H1 (cell line): ENCODE data around the gene CAMK2G. TPM values are rescaled to one million over a fixed set of nuclear protein-coding genes. Genes with fewer than 3 reads are reported as not detected.
A peak's percentile ranks its signal among the peaks of the same experiment; 100 is the strongest.

ENCODE experiments used
- CTCF ChIA-PET: fragments of 300-600 bp; sonication (Branson Sonifier 250); formaldehyde crosslinking; loops from one replicate; lab custom pipeline; 2021; ENCODE audit not compliant: partially characterized antibody; lab: Charles Lee
- POLR2A ChIA-PET: fragments of 300-600 bp; sonication (Branson Sonifier 250); formaldehyde crosslinking; loops from one replicate; lab custom pipeline; 2021; ENCODE audit warnings: inconsistent platforms; ENCODE audit not compliant: partially characterized antibody; lab: Charles Lee
- DNase-seq, 2 experiments: peaks; one replicate each; pipeline versions ENCODE4 v3.0.0 to v3.0.0-alpha.2; 2010 to 2022; ENCODE audit warnings: low spot score in 2 of 2, low read depth in 1 of 2, mixed read lengths in 1 of 2
- FAIRE-seq: peaks from 2 replicates; lab custom pipeline; 2011; peaks lifted over from hg19 to GRCh38; lab: Jason Lieb, UNC
- H2AFZ ChIP-seq: 2 replicates; pipeline ENCODE4 v1.8.1; 2012; ENCODE audit warnings: low read length, inconsistent platforms
- H2AK5ac ChIP-seq: 2 replicates; pipeline ENCODE4 v1.6.1; 2013; ENCODE audit warnings: low read depth, low read length
- H2BK120ac ChIP-seq: replicated peaks from 2 replicates; pipeline ENCODE3; 2013; ENCODE audit warnings: low read depth, low read length, inconsistent platforms
- H2BK12ac ChIP-seq: 2 replicates; pipeline ENCODE4 v1.6.1; 2013; ENCODE audit warnings: low read depth, low read length
- H2BK15ac ChIP-seq: 2 replicates; pipeline ENCODE4 v1.6.1; 2013; ENCODE audit warnings: low read length
- H2BK20ac ChIP-seq: 2 replicates; pipeline ENCODE4 v1.6.1; 2013; ENCODE audit warnings: low read length
- H2BK5ac ChIP-seq: 2 replicates; pipeline ENCODE4 v1.6.1; 2013; ENCODE audit warnings: low read depth, low read length
- H3K14ac ChIP-seq: 2 replicates; pipeline ENCODE4 v1.6.1; 2013; ENCODE audit warnings: inconsistent platforms; ENCODE audit not compliant: insufficient read length
- H3K18ac ChIP-seq: 2 replicates; pipeline ENCODE4 v1.6.1; 2013; ENCODE audit warnings: low read length; ENCODE audit errors: extremely low read depth
- H3K23ac ChIP-seq: 2 replicates; pipeline ENCODE4 v1.6.1; 2013; ENCODE audit warnings: inconsistent platforms; ENCODE audit not compliant: insufficient read length
- H3K23me2 ChIP-seq: 2 replicates; pipeline ENCODE4 v1.6.1; 2013; ENCODE audit warnings: low read depth, low read length
- H3K27ac ChIP-seq: 2 replicates; pipeline ENCODE4 v1.6.1; 2011; ENCODE audit warnings: low read depth, low read length, inconsistent platforms
- H3K27me3 ChIP-seq, 4 experiments: replicated peaks in 1 of 4; 1 replicate in 1 of 4; 2 replicates in 3 of 4; pipeline versions ENCODE4 v1.6.1 to v1.8.1; 2011 to 2013; ENCODE audit warnings: low read length in 3 of 4, mild to moderate bottlenecking in 3 of 4, inconsistent platforms in 2 of 4, mixed read lengths in 2 of 4, moderate library complexity in 1 of 4; ENCODE audit not compliant: control insufficient read depth in 3 of 4, insufficient read depth in 3 of 4; ENCODE audit errors: extremely low read depth in 1 of 4
- H3K36me3 ChIP-seq, 4 experiments: 2 replicates each; pipeline versions ENCODE4 v1.6.1 to v1.8.1; 2011 to 2013; ENCODE audit warnings: mild to moderate bottlenecking in 4 of 4, low read length in 3 of 4, moderate library complexity in 2 of 4, control low read depth in 1 of 4, inconsistent platforms in 1 of 4; ENCODE audit not compliant: insufficient read depth in 4 of 4, control insufficient read depth in 2 of 4
- H3K4ac ChIP-seq: replicated peaks from 2 replicates; pipeline ENCODE3; 2013; ENCODE audit warnings: low read length, low read depth, mixed read lengths, inconsistent platforms; ENCODE audit not compliant: insufficient read length
- H3K4me1 ChIP-seq, 4 experiments: replicated peaks in 1 of 4; 1 replicate in 1 of 4; 2 replicates in 3 of 4; pipeline versions ENCODE4 v1.6.1 to v1.8.1; 2011 to 2013; ENCODE audit warnings: low read length in 3 of 4, inconsistent platforms in 2 of 4, mixed read lengths in 1 of 4; ENCODE audit not compliant: insufficient read depth in 4 of 4, control insufficient read depth in 3 of 4
- H3K4me2 ChIP-seq, 2 experiments: 2 replicates each; pipeline versions ENCODE4 v1.6.1 to v1.8.1; 2011 to 2013; ENCODE audit warnings: low read depth in 2 of 2, low read length in 2 of 2, control low read depth in 1 of 2, inconsistent platforms in 1 of 2, mild to moderate bottlenecking in 1 of 2; ENCODE audit not compliant: insufficient read depth in 1 of 2
- H3K4me3 ChIP-seq, 4 experiments: fragments of 200-600, 300-600 bp in 1 of 4; sonication (generic), shearing (Covaris generic), sonication (Bioruptor Twin) in 1 of 4; 2 replicates each; pipeline versions ENCODE4 v1.5.1 to v1.8.1; 2011 to 2016; ENCODE audit warnings: low read length in 4 of 4, low read depth in 3 of 4, control low read depth in 2 of 4, inconsistent platforms in 2 of 4, mild to moderate bottlenecking in 2 of 4, mixed read lengths in 1 of 4, moderate library complexity in 1 of 4; ENCODE audit not compliant: insufficient read depth in 2 of 4; ENCODE audit errors: extremely low read depth in 1 of 4
- H3K56ac ChIP-seq: replicated peaks from 2 replicates; pipeline ENCODE3; 2013; ENCODE audit warnings: low read depth, mild to moderate bottlenecking, mixed read lengths, low read length, inconsistent platforms; ENCODE audit not compliant: insufficient read length
- H3K79me1 ChIP-seq: 2 replicates; pipeline ENCODE4 v1.6.1; 2013; ENCODE audit warnings: low read depth, low read length, control low read depth
- H3K79me2 ChIP-seq, 2 experiments: 2 replicates each; pipeline versions ENCODE4 v1.6.1 to v1.8.1; 2012 to 2013; ENCODE audit warnings: low read length in 2 of 2, mild to moderate bottlenecking in 2 of 2, inconsistent platforms in 1 of 2; ENCODE audit not compliant: insufficient read depth in 2 of 2, control insufficient read depth in 1 of 2
- H3K9ac ChIP-seq, 4 experiments: replicated peaks in 1 of 4; 1 replicate in 1 of 4; 2 replicates in 3 of 4; pipeline versions ENCODE4 v1.6.1 to v1.8.1; 2011 to 2013; ENCODE audit warnings: low read depth in 3 of 4, low read length in 3 of 4, control low read depth in 2 of 4, mild to moderate bottlenecking in 2 of 4, moderate library complexity in 2 of 4, inconsistent platforms in 1 of 4; ENCODE audit errors: extremely low read depth in 1 of 4
- H3K9me3 ChIP-seq, 2 experiments: 2 replicates each; pipeline versions ENCODE4 v1.6.1 to v1.8.1; 2012 to 2013; ENCODE audit warnings: mild to moderate bottlenecking in 2 of 2, moderate library complexity in 2 of 2, control low read depth in 1 of 2, inconsistent platforms in 1 of 2, low read depth in 1 of 2, low read length in 1 of 2, mixed read lengths in 1 of 2; ENCODE audit not compliant: insufficient read depth in 2 of 2
- H4K20me1 ChIP-seq, 2 experiments: replicated peaks in 1 of 2; 2 replicates each; pipeline versions ENCODE3 to v1.8.1; 2011 to 2013; ENCODE audit warnings: inconsistent platforms in 2 of 2, low read length in 2 of 2, mild to moderate bottlenecking in 1 of 2; ENCODE audit not compliant: insufficient read depth in 2 of 2, control insufficient read depth in 1 of 2
- H4K5ac ChIP-seq: 2 replicates; pipeline ENCODE4 v1.6.1; 2013; ENCODE audit warnings: low read length, low read depth, mixed read lengths, inconsistent platforms; ENCODE audit not compliant: insufficient read length
- H4K8ac ChIP-seq: 2 replicates; pipeline ENCODE4 v1.8.0; 2013; ENCODE audit warnings: mild to moderate bottlenecking, moderate library complexity, low read length, inconsistent platforms; ENCODE audit not compliant: insufficient read depth; ENCODE audit errors: extremely low read depth
- H4K91ac ChIP-seq: replicated peaks from 2 replicates; pipeline ENCODE3; 2013; ENCODE audit warnings: low read length, mixed read lengths, inconsistent platforms; ENCODE audit not compliant: insufficient read length
- BCL11A ChIP-seq, 2 experiments: IDR thresholded peaks; one replicate each; pipeline ENCODE4 v1.6.1; 2011; ENCODE audit warnings: low read depth in 2 of 2, low read length in 2 of 2, mild to moderate bottlenecking in 2 of 2
- CBX5 ChIP-seq: fragments of 300-800, 300-1000 bp; sonication (generic); IDR thresholded peaks from 2 replicates; pipeline ENCODE4 v1.7.1; 2016; ENCODE audit warnings: antibody characterized with exemption, low read length, low read depth
- EGR1 ChIP-seq: IDR thresholded peaks from 2 replicates; pipeline ENCODE4 v1.6.1; 2011; ENCODE audit warnings: low read depth, low read length, borderline replicate concordance
- FOSL1 ChIP-seq: IDR thresholded peaks from 2 replicates; pipeline ENCODE4 v1.6.1; 2011; ENCODE audit warnings: mild to moderate bottlenecking, low read depth, low read length, moderate library complexity; ENCODE audit not compliant: insufficient read depth
- HDAC2 ChIP-seq, 2 experiments: fragments of 300-600 bp in 1 of 2; sonication (generic) in 1 of 2; IDR thresholded peaks; 2 replicates each; pipeline ENCODE4 v1.6.1; 2011 to 2012; ENCODE audit warnings: low read depth in 2 of 2, low read length in 2 of 2, mild to moderate bottlenecking in 2 of 2, moderate library complexity in 2 of 2, borderline replicate concordance in 1 of 2, inconsistent platforms in 1 of 2
- KDM1A ChIP-seq: fragments of 200-600, 300-600 bp; sonication (generic); IDR thresholded peaks from 2 replicates; pipeline ENCODE4 v1.7.1; 2016; ENCODE audit warnings: mild to moderate bottlenecking, low read length, borderline replicate concordance
- KDM4A ChIP-seq: IDR thresholded peaks from one replicate; pipeline ENCODE4 v1.7.1; 2012; ENCODE audit warnings: low read depth, mild to moderate bottlenecking, moderate library complexity, low read length, inconsistent platforms; ENCODE audit not compliant: severe bottlenecking
- MAFK ChIP-seq: IDR thresholded peaks from 2 replicates; pipeline ENCODE4 v1.6.1; 2012; ENCODE audit warnings: low read depth, mild to moderate bottlenecking, improper control_type of control experiment, low read length
- RNF2 ChIP-seq: fragments of 200-900, 300-1000 bp; sonication (generic); IDR thresholded peaks from 2 replicates; pipeline ENCODE4 v1.7.1; 2016; ENCODE audit warnings: borderline replicate concordance, low read depth, mild to moderate bottlenecking, antibody characterized with exemption, low read length; ENCODE audit not compliant: poor library complexity, severe bottlenecking; ENCODE audit errors: missing control alignments
- RXRA ChIP-seq: IDR thresholded peaks from 2 replicates; pipeline ENCODE4 v1.6.1; 2011; ENCODE audit warnings: low read depth, mild to moderate bottlenecking, low read length, moderate library complexity; ENCODE audit not compliant: insufficient read depth
- SAP30 ChIP-seq: fragments of 300-600 bp; sonication (generic); IDR thresholded peaks from 2 replicates; pipeline ENCODE4 v1.7.1; 2012; ENCODE audit warnings: low read length, moderate library complexity, mild to moderate bottlenecking, inconsistent platforms; ENCODE audit not compliant: insufficient read depth, insufficient replicate concordance
- SP4 ChIP-seq: IDR thresholded peaks from 2 replicates; pipeline ENCODE4 v1.6.1; 2012; ENCODE audit warnings: low read length, inconsistent platforms
- TBP ChIP-seq: IDR thresholded peaks from 2 replicates; pipeline ENCODE4 v1.6.1; 2011; ENCODE audit warnings: low read depth, low read length, improper control_type of control experiment
- TCF12 ChIP-seq: IDR thresholded peaks from 2 replicates; pipeline ENCODE4 v1.6.1; 2011; ENCODE audit warnings: low read depth, mild to moderate bottlenecking, low read length
- WGBS, 2 experiments: shearing (Covaris generic) in 1 of 2; methylation state at CpG; one replicate each; pipeline versions ENCODE4 v1.1.6 to v1.1.7; 2013 to 2015; ENCODE audit warnings: low lambda C conversion rate in 2 of 2, mixed read lengths in 2 of 2, inconsistent platforms in 1 of 2, low coverage in 1 of 2, missing lambda C conversion rate in 1 of 2; ENCODE audit not compliant: insufficient replicate concordance in 2 of 2, insufficient coverage in 1 of 2, insufficient read length in 1 of 2; ENCODE audit errors: extremely low coverage in 1 of 2, missing lambda C conversion rate in 1 of 2; 5-methylcytosine and 5-hydroxymethylcytosine counted together
- polyA plus RNA-seq, 7 experiments: library from polyadenylated mRNA; depleted of rRNA in 3 of 7; stranded (reverse) in 5 of 7; unstranded in 2 of 7; fragments of >200 nt in 5 of 7; fragments of 200-250 nt in 2 of 7; gene quantifications; 1 replicate in 5 of 7; 2 replicates in 1 of 7; 4 replicates in 1 of 7; pipeline versions ENCODE4 v1.2.1 to v1.2.3, GENCODE V29; 2011 to 2013; ENCODE audit warnings: missing spikeins in 2 of 7, mixed read lengths in 2 of 7
- total RNA-seq: library from RNA; stranded (reverse); fragmentation: NEBNext Ultra II Directional; extraction: Animal tissue kit (Norgen Biotek cat#: 25700); gene quantifications from 2 replicates; pipeline ENCODE4 v1.2.1, GENCODE V29; 2021

The CAMK2G gene
- total and polyA plus RNA-seq, 2 of the 8 experiments (the other 6 are each of a cell fraction or from before 2014, with no cell fraction given): 28.9 to 31.7 TPM

GRCh38 chr10:73922864-73923133 is 48.4 kb upstream of the CAMK2G start:
- Histone ChIP-seq H3K4ac (no peak overlapping the region), H3K79me1 (no peaks in the 10 kb centered on the region), H3K4me3 (no peak overlapping the region), H3K18ac (no peak overlapping the region), H3K9me3 (no peaks in the 10 kb centered on the region; a peak in 1 of 4 replicates), H3K27ac (no peak overlapping the region), H4K20me1 (no peaks in the 10 kb centered on the region), H2AK5ac (no peak overlapping the region), H3K56ac (no peak overlapping the region), H3K4me2 (no peak overlapping the region), H4K5ac (no peak overlapping the region), H3K4me1 (peaks cover 3 to 13% (median 4%) of the 10 kb centered on the region in 4 experiments), H2BK5ac (no peak overlapping the region), H3K79me2 (no peaks in the 10 kb centered on the region), H2BK15ac (no peak overlapping the region), H2BK120ac (no peak overlapping the region), H3K14ac (no peak overlapping the region), H2AFZ (no peak overlapping the region), H2BK20ac (0 out of 2 replicates have a peak overlapping the region, but pooled peaks have one; percentile 66), H3K27me3 (no peaks in the 10 kb centered on the region), H3K36me3 (no peaks in the 10 kb centered on the region), H4K91ac (no peak overlapping the region), H4K8ac (no peak overlapping the region), H2BK12ac (no peak overlapping the region), H3K9ac (no peak overlapping the region), H3K23ac (no peak overlapping the region), H3K23me2 (no peaks in the 10 kb centered on the region)
- CTCF ChIA-PET: interaction anchor here (1.6 to 6.5 kb wide), 2 partner anchors 11 to 17 kb away, joined by 4 to 42 read pairs; no protein-coding TSS in a partner anchor
- WGBS, 2 experiments: 77% methylated on average over 1 of the region's 2 CpGs; no CpG with 5 or more reads in 1 of the 2 experiments
- FAIRE-seq: no peak
- no peak for DNase-seq
- POLR2A ChIA-PET: interaction anchor here (1.0 to 2.1 kb wide), 2 partner anchors 10 to 16 kb away, joined by 3 to 8 read pairs; no protein-coding TSS in a partner anchor
- TF ChIP-seq FOSL1: no peak
- no peak for TF ChIP-seq RNF2
- TF ChIP-seq KDM4A: no peak
- TF ChIP-seq RXRA: no peak
- TF ChIP-seq BCL11A (IDR thresholded peaks at IDR 0.05; ENCODE audit: low read depth in 2 of 2, low read length in 2 of 2): no peak
- no peak for TF ChIP-seq SAP30
- TF ChIP-seq KDM1A: no peak
- no peak for TF ChIP-seq EGR1
- no peak for TF ChIP-seq TBP
- TF ChIP-seq MAFK: no peak
- TF ChIP-seq CBX5: no peak
- no peak for TF ChIP-seq SP4
- no peak for TF ChIP-seq HDAC2 (IDR thresholded peaks at IDR 0.05; ENCODE audit: borderline replicate concordance in 1 of 2, low read depth in 2 of 2, low read length in 2 of 2)
- no peak for TF ChIP-seq TCF12
